Right lobe of liver (tissue), 4 donors: Measurements from ENCODE around the gene PTH2.

Experiments
- CTCF ChIP-seq, 4 donors: fragments of 200-600 bp in 3 of 4; fragments of 450-650 bp in 1 of 4; IDR thresholded peaks; one replicate each; pipeline versions ENCODE4 v1.5.1 to v1.8.0; 2016 to 2022; ENCODE audit warnings: antibody characterized with exemption in 4 of 4, mild to moderate bottlenecking in 2 of 4
- POLR2A ChIP-seq: fragments of 450-650 bp; IDR thresholded peaks from one replicate; pipeline ENCODE4 v1.6.1; 2017; ENCODE audit warnings: antibody characterized with exemption, mild to moderate bottlenecking
- donor health status: DM: no; HTN: no; CAD: no.
- donor health status: DM: no; HTN: no; CAD: no.
- donor health status: DM: no; HTN: yes; CAD: no.

- TF ChIP-seq CTCF (IDR thresholded peaks at IDR 0.05), result no peak
- no peak for TF ChIP-seq POLR2A
These were observed 5.6 kb upstream of the PTH2 start for GRCh38 chr19:49428547-49429451.
